Esophagus squamous epithelium (tissue), 4 donors: Measurements from ENCODE around the gene ADAR.

ENCODE experiments used
- POLR2A ChIP-seq, 4 donors: fragments of 450-650 bp; IDR thresholded peaks; one replicate each; pipeline ENCODE4 v1.6.1; 2017; ENCODE audit warnings: antibody characterized with exemption in 4 of 4, mild to moderate bottlenecking in 4 of 4, moderate library complexity in 3 of 4
- TF ChIP-seq, protein P1 (sequence below), 6 experiments: fragments of 450-650 bp in 4 of 6; fragments of 200-600 bp in 2 of 6; sonication (generic) in 2 of 6; IDR thresholded peaks; one replicate each; pipeline ENCODE4 v1.5.1; 2016 to 2019; ENCODE audit warnings: antibody characterized with exemption in 6 of 6, mild to moderate bottlenecking in 4 of 6, moderate library complexity in 4 of 6

DNA sequence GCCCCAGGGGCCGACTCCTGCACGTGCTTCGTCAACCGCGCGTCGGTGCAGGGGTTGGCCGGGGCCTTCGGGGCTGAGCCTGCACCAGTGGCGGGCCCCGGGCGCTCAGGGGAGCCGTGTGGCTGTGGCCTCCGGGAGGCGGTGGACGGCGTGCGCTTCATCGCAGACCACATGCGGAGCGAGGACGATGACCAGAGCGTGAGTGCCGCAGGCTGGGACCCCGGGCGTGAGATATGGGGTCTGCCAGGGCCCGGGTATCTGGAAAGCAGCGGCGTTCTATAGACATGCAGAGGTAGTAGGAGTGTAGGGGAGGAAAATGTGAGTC is 36.1 kb downstream of the ADAR start:
- TF ChIP-seq POLR2A (IDR thresholded peaks at IDR 0.05), result no peak
- TF ChIP-seq, protein P1, sequence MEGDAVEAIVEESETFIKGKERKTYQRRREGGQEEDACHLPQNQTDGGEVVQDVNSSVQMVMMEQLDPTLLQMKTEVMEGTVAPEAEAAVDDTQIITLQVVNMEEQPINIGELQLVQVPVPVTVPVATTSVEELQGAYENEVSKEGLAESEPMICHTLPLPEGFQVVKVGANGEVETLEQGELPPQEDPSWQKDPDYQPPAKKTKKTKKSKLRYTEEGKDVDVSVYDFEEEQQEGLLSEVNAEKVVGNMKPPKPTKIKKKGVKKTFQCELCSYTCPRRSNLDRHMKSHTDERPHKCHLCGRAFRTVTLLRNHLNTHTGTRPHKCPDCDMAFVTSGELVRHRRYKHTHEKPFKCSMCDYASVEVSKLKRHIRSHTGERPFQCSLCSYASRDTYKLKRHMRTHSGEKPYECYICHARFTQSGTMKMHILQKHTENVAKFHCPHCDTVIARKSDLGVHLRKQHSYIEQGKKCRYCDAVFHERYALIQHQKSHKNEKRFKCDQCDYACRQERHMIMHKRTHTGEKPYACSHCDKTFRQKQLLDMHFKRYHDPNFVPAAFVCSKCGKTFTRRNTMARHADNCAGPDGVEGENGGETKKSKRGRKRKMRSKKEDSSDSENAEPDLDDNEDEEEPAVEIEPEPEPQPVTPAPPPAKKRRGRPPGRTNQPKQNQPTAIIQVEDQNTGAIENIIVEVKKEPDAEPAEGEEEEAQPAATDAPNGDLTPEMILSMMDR (IDR thresholded peaks at IDR 0.05), result no peak
